Suprapubic skin (tissue), 4 donors: Measurements from ENCODE around the gene CDH4.

Experiments used
- CTCF ChIP-seq, 2 donors: fragments of 200-600 bp in 1 of 2; fragments of 450-650 bp in 1 of 2; sonication (generic) in 1 of 2; IDR thresholded peaks; one replicate each; pipeline ENCODE4 v1.5.1; 2016 to 2019; ENCODE audit warnings: antibody characterized with exemption in 2 of 2, mild to moderate bottlenecking in 1 of 2, moderate library complexity in 1 of 2
- POLR2A ChIP-seq, 2 donors: fragments of 450-650 bp; IDR thresholded peaks; one replicate each; pipeline ENCODE4 v1.6.1; 2017; ENCODE audit warnings: antibody characterized with exemption in 2 of 2, mild to moderate bottlenecking in 2 of 2, moderate library complexity in 2 of 2
- POLR2AphosphoS5 ChIP-seq, 3 donors: sonication (generic); formaldehyde crosslinking; IDR thresholded peaks; one replicate each; pipeline ENCODE4 v1.6.1; 2017; ENCODE audit warnings: antibody characterized with exemption in 3 of 3

- TF ChIP-seq POLR2A (IDR thresholded peaks at IDR 0.05): no peak
- no peak for TF ChIP-seq POLR2AphosphoS5 (IDR thresholded peaks at IDR 0.05)
- no peak for TF ChIP-seq CTCF (IDR thresholded peaks at IDR 0.05)
Observed at GRCh38 chr20:61371501-61372136, 119.6 kb downstream of the CDH4 start.
